MV-4-11 (cell line): ENCODE measurements around the gene RNF182.
A peak's percentile ranks its signal among the peaks of the same experiment; 100 is the strongest.

Experiments
- DNase-seq: peaks from one replicate; lab custom pipeline; 2025; lab: John Stamatoyannopoulos, UW

Gene RNF182

DNA sequence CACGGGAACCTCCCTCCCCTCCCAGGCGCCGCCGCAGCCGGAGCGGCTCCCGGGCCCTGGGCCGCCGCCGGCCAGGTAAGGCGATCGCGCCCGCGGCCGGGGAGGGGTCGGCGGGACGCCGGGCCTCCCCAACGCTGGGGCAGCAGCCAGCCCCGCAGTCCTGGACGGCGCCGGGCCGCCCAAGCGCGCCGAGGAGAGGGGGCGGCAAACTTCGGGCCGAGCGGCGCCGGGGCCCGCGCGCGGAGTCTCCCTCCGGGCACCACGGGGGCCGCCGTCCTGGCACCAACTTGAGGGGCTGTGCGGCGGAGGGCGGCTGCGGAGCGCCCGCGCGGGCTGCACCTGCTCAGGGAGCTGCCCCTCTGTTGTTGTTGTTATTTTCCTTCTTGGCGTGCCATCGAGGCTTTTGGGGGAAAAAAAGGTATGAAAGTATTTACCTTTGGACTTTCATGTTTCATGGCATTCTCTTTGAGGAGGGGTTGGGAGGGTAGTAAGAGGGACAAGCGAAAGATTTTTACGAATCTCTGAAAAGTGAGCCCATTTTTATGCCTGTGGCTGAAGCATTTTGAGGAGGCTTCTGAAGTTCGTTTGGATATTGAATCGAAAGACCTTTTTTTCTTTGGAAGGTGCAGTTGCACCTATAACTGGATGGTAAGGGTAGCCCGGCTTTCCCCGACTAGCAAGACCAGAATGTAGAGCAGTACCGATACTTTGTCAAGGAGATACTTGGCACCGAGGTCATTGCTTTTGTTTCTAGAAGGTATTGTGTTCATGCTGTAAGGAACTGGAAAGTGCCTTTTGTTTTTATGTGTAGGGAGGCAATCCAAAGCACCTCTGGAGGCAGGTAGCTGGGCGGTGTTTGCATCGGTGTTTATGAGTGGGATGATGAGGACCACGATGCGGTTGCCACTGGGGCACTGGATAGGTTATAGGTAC lies at the start of gene RNF182:
Gene RNF182, plus strand, starts transcription at position 4 of the 933 bp plus-strand sequence. CDS start 52,168 bp downstream, outside the sequence.
- DNase-seq, result no peak

DNA sequence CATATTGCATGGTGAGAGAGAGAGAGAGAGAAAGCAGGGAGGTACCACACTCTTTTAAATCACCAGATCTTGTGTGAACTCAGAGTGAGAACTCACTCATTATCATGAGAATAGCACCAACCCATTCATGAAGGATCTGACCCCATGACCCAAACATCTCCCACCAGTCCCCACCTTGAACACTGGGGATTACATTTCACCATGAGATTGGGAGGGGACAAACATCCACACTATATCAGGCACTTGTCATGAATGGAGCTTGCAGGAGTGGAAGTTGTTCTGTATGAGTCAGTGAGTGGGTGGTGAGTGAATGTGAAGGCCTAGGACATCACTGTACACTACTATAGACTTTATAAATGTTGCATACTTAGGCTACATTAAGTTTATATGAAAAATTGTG lies 47.7 kb upstream of the RNF182 start:
- DNase-seq, result no peak

- DNase-seq, result peak; percentile 43
Measured at GRCh38 chr6:13880061-13880663, 44.6 kb upstream of the RNF182 start.

GRCh38 chr6:13881621-13882165 lies 43.1 kb upstream of the RNF182 start:
- no peak for DNase-seq

GRCh38 chr6:13883966-13884365 lies 40.8 kb upstream of the RNF182 start:
- no peak for DNase-seq

GRCh38 chr6:13884397-13884796 lies 40.4 kb upstream of the RNF182 start:
- DNase-seq, result no peak

DNA sequence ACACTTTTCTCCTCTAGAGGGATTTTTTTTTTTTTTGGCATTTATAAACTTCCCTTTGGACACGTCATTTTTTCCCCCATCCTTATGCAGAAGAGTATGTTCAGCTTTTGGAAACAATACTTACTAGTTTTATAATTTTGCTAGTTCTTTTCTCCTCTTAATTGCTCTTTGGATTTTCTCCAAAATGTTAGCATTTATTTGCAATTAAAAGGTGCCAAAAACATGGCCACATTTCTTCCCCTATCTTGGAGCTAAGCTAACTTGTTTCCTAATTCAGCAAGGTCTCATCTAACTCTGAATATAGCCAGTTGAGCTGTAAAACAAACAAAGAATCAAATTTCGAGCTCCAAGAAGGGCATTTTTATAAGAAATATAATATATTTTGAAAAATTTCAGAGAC lies 39.2 kb upstream of the RNF182 start:
- DNase-seq, result no peak

- DNase-seq, result no peak
Measured at GRCh38 chr6:13886949-13887348, 37.8 kb upstream of the RNF182 start.

GRCh38 chr6:13892017-13892645 lies 32.6 kb upstream of the RNF182 start:
- no peak for DNase-seq

DNA sequence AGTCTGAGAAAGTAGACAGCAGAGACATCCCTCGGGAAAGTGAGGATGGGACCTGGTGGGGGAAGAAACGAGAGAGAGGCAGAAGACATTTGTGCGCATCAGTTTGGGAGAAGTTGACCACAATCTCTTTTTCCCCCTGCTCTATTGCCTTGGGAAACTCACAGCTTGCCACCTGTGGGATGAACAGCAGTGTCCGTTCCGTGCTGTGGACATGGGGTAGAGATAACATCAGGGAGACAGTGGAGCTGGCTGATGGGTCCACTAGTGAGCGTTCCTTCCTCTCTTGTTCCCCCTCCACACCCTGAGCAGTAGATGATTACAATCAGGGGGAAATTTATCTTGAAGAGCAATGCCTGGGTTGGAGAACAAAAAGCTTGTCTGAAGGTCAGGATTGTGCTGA lies 21.8 kb upstream of the RNF182 start:
- DNase-seq, result no peak

DNA sequence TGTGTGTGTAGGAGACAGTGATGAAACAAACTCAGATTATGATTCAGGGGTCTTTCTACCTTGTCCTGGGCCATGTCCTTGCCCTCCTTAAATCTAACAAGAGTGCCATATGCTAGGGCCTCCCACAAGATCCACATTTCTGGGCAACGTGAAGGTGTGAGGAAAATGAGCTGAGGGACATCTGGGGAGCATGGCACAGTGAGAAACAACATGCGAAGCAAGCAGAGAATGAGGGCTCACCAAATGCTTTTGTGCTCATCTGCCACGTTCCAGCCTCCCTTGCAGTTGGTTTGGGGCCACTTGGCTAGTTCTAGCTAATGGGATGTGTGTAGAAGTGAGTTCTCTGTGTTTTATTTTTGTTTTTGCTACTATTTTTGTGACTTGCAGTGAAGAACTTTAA lies 21.4 kb upstream of the RNF182 start:
- no peak for DNase-seq

DNA sequence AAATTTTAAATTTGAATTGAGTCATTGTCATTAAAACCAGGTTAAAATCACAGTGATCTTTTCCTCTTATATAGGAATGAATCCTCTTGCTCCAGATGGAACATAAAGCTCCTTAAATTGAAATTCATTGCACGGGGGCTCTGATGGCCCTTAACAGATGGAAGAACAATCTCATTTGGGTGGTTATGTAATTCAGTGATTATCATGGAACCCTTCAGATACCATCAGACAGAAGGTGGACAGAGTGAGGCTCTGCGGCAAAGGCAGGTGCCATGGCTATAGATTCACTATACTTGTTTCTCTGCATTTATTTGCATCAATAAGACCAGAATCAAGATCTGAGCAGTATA lies 17.8 kb upstream of the RNF182 start:
- DNase-seq, result no peak

GRCh38 chr6:13907614-13908215 lies 17.0 kb upstream of the RNF182 start:
- no peak for DNase-seq

GRCh38 chr6:13908955-13909381 lies 15.8 kb upstream of the RNF182 start:
- peak; percentile 59 for DNase-seq

- DNase-seq, result no peak
Measured at GRCh38 chr6:13910443-13910842, 14.3 kb upstream of the RNF182 start.

DNA sequence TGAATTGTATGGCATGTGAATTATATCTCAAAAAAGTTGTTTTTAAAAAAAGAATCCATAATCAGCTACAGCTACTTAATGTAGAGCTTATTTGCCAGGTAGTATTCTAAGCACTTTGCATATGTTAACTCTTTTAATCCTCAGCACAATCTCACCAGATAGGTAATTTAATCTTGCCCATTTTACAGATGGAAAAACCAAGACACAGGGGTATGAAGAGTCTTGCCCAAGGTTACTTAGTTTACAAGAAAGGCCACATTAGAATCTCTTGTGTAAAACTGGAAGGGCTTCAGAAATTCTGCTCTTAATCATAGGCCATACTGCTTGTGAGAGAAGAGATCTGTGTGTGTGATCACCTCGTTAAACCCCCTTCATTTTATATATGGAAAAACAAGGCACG lies 13.4 kb upstream of the RNF182 start:
- DNase-seq, result no peak

- DNase-seq, result no peak
Measured at GRCh38 chr6:13913226-13914001, 11.3 kb upstream of the RNF182 start.

GRCh38 chr6:13914351-13914750 lies 10.4 kb upstream of the RNF182 start:
- no peak for DNase-seq

DNA sequence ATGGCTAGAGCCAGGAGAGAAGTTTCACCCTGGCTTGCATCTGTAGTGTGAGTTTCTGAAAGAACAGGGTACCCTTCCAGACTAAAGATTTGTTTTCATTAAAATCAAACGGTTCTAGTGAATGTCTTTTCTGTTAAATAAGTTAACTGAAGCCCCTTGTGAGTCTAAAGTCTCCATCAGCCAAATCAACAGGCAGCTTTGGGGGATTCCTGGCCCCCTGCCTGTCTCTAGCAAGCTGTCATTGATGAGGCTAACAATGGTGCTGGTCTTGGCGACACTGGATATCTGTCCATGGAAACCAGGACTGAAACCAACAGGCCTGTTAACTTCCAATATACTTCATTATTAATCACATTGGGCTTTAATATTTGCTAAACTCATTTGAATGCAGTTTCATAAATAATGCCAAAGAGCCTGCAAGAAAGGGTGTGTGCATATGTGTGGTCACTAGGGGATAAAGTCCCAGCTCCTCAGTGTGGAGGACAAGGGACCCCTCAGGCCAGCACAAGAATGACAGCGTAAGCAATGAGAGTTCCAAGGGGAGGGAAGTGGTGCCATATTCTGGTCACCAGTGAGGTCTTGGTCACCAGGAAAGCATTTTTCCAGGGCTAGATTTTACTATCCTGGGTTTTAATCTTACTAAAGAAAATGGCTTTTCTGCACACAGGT lies 9.1 kb upstream of the RNF182 start:
- no peak for DNase-seq

GRCh38 chr6:13916230-13916944 lies 8.4 kb upstream of the RNF182 start:
- DNase-seq, result no peak
